RKO (cell line): ENCODE results near the gene GLIS1.

Source experiments
- DNase-seq: peaks from one replicate; pipeline ENCODE4 v3.0.0-alpha.2; 2016; ENCODE audit warnings: low spot score

GLIS1 gene

DNA sequence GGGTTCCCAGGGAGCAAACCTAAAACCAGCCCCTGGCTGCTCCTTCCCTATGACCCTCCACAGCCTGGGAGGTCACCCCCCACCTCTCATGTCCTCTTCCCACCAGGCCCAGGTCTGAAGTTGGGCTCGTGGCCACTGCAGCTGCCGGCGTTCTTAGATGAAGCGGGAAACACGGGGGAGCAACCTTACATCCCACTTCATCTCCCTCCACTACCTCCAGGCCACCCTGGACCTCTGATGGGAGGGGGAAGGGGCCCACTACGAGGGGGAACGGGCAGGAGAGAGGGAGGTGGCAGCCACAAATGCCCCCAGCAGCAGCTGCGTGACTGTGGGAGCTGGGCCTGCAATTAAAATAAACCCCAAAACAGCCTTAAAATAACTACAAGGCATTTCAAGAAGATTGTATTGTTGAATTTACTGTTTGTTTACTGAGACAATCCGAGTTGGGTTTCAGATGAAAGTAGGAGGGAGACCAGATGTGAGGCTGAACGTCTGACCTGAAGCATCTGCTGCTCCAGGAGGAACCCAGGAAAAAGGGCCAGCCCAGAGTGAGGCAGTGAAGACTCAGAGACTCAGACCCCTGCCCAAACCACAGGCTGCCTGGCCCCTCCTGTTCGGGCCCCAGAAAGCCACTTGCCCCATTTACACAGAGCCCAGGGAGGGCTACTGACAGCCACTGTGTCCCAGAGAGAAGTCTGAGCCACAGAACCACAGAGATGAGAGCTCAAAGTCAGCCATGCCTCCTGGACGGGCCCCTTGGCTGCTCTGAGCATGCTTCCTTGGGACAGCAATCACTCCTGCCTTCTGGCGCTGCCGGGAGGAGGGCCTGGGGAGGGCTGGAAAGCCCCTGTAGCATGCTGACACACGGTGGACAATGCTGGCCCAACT lies 59.8 kb downstream of the GLIS1 start:
- no peak for DNase-seq

- no peak for DNase-seq
These were observed 60.5 kb downstream of the GLIS1 start for GRCh38 chr1:53678507-53678906.

- no peak for DNase-seq
These were observed 60.9 kb downstream of the GLIS1 start for GRCh38 chr1:53678046-53678445.

GRCh38 chr1:53677486-53677885 lies 61.5 kb downstream of the GLIS1 start:
- no peak for DNase-seq

DNA sequence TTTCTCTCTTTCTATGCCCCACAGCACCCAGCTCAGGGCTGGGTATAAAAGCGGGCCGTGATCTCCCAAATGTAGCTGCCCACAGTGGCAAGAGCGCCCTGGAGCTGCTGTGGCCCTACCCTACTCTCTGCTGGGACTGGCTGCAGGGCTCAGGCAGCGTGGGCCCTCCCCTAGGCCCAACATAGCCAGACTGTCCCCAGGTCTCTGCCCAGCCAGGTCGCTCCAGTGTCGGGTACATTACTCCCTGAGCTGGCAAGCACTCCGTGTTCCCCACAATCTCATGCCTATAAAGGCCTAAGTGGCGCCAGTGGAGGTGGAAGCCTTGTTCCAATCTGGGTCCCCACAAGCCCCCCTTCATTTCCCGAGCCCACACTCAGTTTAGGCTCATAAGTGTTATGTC lies 66.2 kb downstream of the GLIS1 start:
- no peak for DNase-seq

GRCh38 chr1:53672243-53672642 lies 66.7 kb downstream of the GLIS1 start:
- no peak for DNase-seq

DNA sequence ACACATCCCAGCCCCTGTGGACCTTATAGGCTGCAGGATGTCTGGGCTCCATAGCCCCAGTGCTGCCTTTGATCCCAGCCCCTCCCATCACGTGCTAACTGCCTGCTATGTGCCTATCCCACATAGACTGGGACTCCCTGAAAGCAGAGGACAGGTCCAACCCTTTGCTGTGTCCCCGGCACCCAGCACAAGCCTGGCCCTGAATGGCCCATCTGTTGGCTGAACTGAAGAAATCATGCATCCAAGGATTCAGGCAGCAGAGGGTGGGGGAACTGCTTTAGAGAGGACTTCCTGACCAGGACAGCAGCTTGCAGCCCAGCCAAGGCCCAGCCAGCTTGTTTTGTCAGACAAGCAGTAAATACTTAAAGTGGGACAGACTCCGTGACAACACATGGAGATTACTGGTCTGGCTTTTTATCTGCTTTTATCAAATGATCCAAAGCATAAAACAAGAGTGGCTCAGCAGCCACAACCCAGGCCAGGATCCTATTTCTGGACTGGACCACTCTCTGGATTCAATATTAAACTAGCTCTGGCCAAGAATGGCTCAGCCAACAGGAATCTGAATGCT lies 69.3 kb downstream of the GLIS1 start:
- DNase-seq, result no peak

- DNase-seq, result no peak
These were observed 72.4 kb downstream of the GLIS1 start for GRCh38 chr1:53666566-53666965.

GRCh38 chr1:53665996-53666395 lies 73.0 kb downstream of the GLIS1 start:
- DNase-seq, result no peak

DNA sequence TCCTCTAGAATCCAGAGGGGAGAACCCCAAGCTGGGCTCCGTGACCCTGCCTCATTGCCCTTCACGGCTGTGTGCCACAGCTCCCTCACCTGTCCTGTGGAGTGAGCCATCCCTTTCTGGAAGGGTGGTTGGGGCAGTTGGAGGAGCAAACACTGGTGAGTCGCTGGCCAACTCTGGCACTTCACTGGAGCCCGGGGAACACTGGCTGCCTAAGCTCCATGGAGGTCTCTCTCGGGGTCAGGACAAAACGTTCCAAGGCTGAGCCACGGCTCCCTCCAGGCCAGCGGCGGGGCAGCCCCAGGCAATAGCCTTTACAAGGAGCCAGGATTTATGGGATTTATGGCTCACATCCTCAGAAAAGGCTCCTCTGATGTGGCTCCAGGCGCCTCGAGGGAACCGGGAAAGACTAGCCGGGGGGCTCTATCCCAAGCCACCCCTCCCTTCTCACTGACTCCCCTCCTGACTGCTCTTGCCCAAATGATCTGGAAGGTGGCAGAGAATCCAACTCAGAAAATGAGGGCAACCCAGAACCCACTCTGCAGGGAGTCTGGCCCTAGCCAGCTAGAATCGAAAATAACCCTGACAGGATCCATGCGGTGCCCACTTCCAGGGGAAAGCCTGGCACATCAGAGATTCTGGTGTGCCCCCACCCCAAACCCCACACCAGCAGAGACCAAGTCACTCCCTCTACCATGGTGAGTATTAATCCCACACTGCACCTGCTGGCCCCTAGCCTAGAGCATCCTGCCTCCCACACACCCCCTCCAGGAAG lies 75.2 kb downstream of the GLIS1 start:
- DNase-seq, result no peak

GRCh38 chr1:53662951-53663350 lies 76.0 kb downstream of the GLIS1 start:
- no peak for DNase-seq

DNA sequence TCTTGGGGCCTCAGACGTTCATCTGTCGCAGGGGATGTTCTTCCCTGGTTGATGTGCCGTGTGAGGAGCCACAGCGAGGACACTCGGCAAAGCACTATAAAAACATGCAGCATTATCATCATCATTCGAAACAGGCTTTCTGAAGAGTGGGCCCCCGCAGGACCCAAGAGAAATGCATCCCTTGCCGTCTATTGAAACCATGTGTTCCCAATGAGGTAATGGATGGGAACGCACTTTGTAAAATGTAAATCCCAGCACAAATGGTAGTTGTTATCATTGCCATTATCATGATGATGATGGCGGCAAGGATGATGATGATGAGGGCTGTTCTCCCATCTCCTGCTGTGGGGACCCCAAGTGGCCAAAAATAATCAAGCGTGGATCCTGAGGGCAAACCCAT lies 76.8 kb downstream of the GLIS1 start:
- DNase-seq, result no peak

- no peak for DNase-seq
These were observed 77.5 kb downstream of the GLIS1 start for GRCh38 chr1:53661496-53661895.

DNA sequence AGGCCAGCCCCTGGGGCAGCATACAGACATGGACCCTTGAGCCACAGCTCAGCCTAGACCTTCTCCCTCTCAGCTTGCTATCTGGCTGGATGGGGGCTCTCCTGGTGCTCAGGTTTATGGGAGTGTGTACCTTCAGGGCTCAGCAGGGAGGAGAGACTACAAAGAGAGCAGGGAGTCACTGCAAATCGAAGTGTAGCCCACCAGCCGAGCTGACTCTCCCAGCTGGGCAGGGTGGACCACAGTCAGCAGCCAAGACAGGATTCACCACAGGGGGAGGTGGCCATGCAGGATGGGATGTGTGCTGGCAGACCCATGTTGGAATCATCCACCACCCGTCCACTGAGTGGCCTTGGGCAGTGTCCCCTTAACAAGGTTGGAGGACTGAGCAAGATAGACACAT lies 78.3 kb downstream of the GLIS1 start:
- no peak for DNase-seq

- DNase-seq, result no peak
These were observed 79.5 kb downstream of the GLIS1 start for GRCh38 chr1:53659436-53659835.

DNA sequence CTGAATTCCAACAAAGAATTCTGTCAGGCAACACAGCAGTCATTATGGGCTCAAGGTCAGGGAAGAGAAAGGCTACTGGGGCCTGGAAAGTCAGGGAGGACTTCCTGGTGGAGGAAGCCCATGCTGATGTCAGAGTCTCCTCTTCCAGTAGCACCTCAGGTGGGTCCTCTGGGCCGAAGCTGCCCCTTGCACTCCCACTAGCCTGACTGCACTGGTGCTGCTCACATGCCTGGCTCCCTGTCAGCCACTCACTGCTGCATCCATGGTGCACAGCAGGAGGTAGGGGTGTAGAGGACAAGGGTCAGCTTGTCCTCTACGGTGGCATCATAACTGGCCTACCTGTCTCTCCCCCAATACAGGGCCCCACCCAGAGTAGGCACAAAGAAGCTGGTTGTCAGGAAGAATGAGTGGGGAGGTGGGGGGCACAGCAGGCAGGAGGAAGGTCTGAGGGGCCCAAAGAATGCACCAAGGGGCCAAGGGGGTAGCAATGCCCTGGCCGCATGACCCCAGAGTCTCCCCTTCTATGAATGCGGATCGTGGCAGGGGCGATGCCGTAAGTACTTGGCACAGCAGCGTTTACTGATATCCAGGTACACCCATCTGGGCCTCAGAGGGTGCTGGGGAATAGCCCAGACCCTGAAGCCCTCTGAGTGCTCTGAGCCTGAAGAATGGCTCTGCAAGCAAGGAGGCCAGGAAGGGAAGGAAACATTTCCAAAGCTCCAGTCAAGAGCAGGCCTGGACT lies 80.3 kb downstream of the GLIS1 start:
- DNase-seq, result no peak

GRCh38 chr1:53657891-53658396 lies 81.0 kb downstream of the GLIS1 start:
- DNase-seq, result no peak

DNA sequence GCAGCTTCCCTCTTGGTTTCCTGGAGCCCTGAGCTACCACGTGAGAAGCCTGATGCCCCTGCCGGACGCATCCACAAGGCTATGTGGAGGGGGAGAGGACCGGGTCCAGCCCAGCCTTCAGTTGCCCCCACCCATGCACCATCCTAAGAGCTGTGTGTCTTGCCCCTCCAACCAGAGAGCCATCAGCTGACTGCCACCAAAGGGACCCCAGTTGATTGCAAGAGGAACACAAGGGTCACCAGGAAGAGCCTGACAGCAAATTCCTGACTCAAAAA lies 81.5 kb downstream of the GLIS1 start:
- DNase-seq, result no peak

DNA sequence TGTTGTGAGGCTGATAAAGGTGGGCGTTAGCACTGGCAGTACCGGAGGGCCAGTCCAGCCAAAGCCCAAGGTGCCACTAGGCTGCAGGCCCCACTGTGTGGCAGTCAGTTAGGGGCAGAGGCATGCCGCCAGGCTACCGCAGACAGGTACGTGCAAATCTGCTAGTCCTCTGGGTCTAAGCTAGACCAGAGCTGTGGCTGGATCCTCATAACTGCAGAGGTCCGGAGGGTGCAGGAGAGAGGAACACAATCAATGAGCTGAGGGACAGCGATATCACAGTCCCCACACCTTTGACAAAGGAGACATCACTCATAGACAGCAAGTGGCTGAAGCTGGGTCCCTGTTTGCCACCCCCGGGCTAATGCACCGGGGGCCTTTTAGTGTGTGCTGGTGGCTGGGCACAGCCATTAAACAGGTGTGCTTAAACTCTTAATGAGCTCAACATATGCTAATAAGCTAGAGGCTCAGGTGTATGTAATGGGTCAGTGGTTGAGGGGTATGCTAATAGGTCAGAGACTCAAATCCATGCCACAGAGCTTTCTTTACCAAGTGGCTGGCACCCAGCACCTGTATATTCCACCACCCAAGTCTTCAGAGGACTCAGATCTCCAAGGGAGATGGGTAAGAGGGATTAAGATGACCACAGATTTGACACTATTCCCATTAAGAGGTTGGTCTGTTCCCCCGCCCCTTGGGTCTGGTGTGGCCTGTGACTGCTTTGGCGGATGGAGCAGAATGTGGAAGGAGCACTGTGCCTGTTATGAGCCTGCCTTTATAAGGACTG lies 82.0 kb downstream of the GLIS1 start:
- no peak for DNase-seq

GRCh38 chr1:53655931-53656746 lies 82.8 kb downstream of the GLIS1 start:
- DNase-seq, result no peak
